Mesenchymal stem cell (in vitro differentiated cells and primary cell): ENCODE results near the gene RTP3.
"Not testable (repeated sequence)": the region's sequence is repeated elsewhere in the genome, so short reads cannot be mapped to it uniquely, and the experiment has no call there.

Source experiments
- DNase-seq: peaks from one replicate; pipeline ENCODE4 v3.0.0-alpha.2; 2013
- H2AFZ ChIP-seq: one replicate; pipeline ENCODE4 v1.6.1; 2013; ENCODE audit warnings: low read depth, mild to moderate bottlenecking, control low read depth, inconsistent platforms, low read length, moderate library complexity
- H2AK5ac ChIP-seq: 2 replicates; pipeline ENCODE4 v1.6.1; 2013; ENCODE audit warnings: low read length, moderate library complexity, mild to moderate bottlenecking, inconsistent platforms; ENCODE audit not compliant: severe bottlenecking
- H2BK120ac ChIP-seq: one replicate; pipeline ENCODE4 v1.6.1; 2013; ENCODE audit warnings: low read depth, mild to moderate bottlenecking, inconsistent platforms, low read length, moderate library complexity
- H2BK12ac ChIP-seq, 2 experiments: one replicate each; pipeline ENCODE4 v1.6.1; 2013; ENCODE audit warnings: inconsistent platforms in 2 of 2, low read length in 2 of 2, mild to moderate bottlenecking in 2 of 2, moderate library complexity in 2 of 2, control low read depth in 1 of 2
- H2BK15ac ChIP-seq: one replicate; pipeline ENCODE4 v1.6.1; 2013; ENCODE audit warnings: mild to moderate bottlenecking, low read depth, inconsistent platforms; ENCODE audit not compliant: poor library complexity, severe bottlenecking
- H2BK5ac ChIP-seq: 2 replicates; pipeline ENCODE4 v1.6.1; 2013; ENCODE audit warnings: low read depth, mild to moderate bottlenecking, low read length, control low read depth, inconsistent platforms; ENCODE audit not compliant: poor library complexity, severe bottlenecking
- H3K14ac ChIP-seq, 2 experiments: one replicate each; pipeline ENCODE4 v1.6.1; 2013; ENCODE audit warnings: inconsistent platforms in 2 of 2, low read length in 2 of 2, control low read depth in 1 of 2, mild to moderate bottlenecking in 1 of 2, moderate library complexity in 1 of 2
- H3K18ac ChIP-seq, 2 experiments: one replicate each; pipeline ENCODE4 v1.6.1; 2013; ENCODE audit warnings: inconsistent platforms in 2 of 2, low read length in 2 of 2, control low read depth in 1 of 2, low read depth in 1 of 2, mild to moderate bottlenecking in 1 of 2
- H3K23ac ChIP-seq, 2 experiments: one replicate each; pipeline ENCODE4 v1.6.1; 2013; ENCODE audit warnings: inconsistent platforms in 2 of 2, low read length in 2 of 2, mild to moderate bottlenecking in 2 of 2, moderate library complexity in 2 of 2, control low read depth in 1 of 2
- H3K27ac ChIP-seq: 2 replicates; pipeline ENCODE4 v1.5.1; 2013; ENCODE audit warnings: mild to moderate bottlenecking, moderate library complexity, low read length, control low read depth, inconsistent platforms; ENCODE audit not compliant: poor library complexity, severe bottlenecking
- H3K27me3 ChIP-seq, 2 experiments: 2 replicates each; pipeline versions ENCODE4 v1.6.1 to v1.7.0; 2013; ENCODE audit warnings: low read length in 2 of 2, mild to moderate bottlenecking in 2 of 2, moderate library complexity in 2 of 2, control low read depth in 1 of 2, inconsistent platforms in 1 of 2; ENCODE audit not compliant: control insufficient read depth in 1 of 2, insufficient read depth in 1 of 2
- H3K36me3 ChIP-seq, 2 experiments: 2 replicates each; pipeline versions ENCODE4 v1.6.1 to v1.7.0; 2013; ENCODE audit warnings: low read length in 2 of 2, control low read depth in 1 of 2, inconsistent platforms in 1 of 2, low read depth in 1 of 2, mild to moderate bottlenecking in 1 of 2; ENCODE audit not compliant: insufficient read depth in 2 of 2, control insufficient read depth in 1 of 2
- H3K4ac ChIP-seq, 2 experiments: one replicate each; pipeline ENCODE4 v1.6.1; 2013; ENCODE audit warnings: inconsistent platforms in 2 of 2, low read length in 2 of 2, mild to moderate bottlenecking in 2 of 2, moderate library complexity in 2 of 2, control low read depth in 1 of 2, low read depth in 1 of 2
- H3K4me1 ChIP-seq: 2 replicates; pipeline ENCODE4 v1.6.1; 2013; ENCODE audit warnings: low read depth, low read length, control low read depth; ENCODE audit not compliant: control insufficient read depth, insufficient read depth
- H3K4me2 ChIP-seq: 2 replicates; pipeline ENCODE4 v1.6.1; 2013; ENCODE audit warnings: low read length, mild to moderate bottlenecking, inconsistent platforms; ENCODE audit not compliant: poor library complexity, severe bottlenecking
- H3K4me3 ChIP-seq, 2 experiments: 2 replicates each; pipeline versions ENCODE4 v1.5.1 to v1.7.0; 2013; ENCODE audit warnings: low read length in 2 of 2, mild to moderate bottlenecking in 2 of 2, control low read depth in 1 of 2, low read depth in 1 of 2; ENCODE audit not compliant: insufficient read depth in 1 of 2
- H3K79me1 ChIP-seq: replicated peaks from 2 replicates; pipeline ENCODE4 v1.6.1; 2013; ENCODE audit warnings: mild to moderate bottlenecking, control low read depth, low read length, inconsistent platforms; ENCODE audit not compliant: poor library complexity, severe bottlenecking
- H3K9ac ChIP-seq: 2 replicates; pipeline ENCODE4 v1.7.0; 2013; ENCODE audit warnings: mild to moderate bottlenecking, low read length, moderate library complexity
- H3K9me3 ChIP-seq: 2 replicates; pipeline ENCODE4 v1.7.0; 2013; ENCODE audit warnings: mild to moderate bottlenecking, low read length; ENCODE audit not compliant: control insufficient read depth
- H4K8ac ChIP-seq: one replicate; pipeline ENCODE4 v1.6.1; 2013; ENCODE audit warnings: inconsistent platforms, mild to moderate bottlenecking, low read length, moderate library complexity
- H4K91ac ChIP-seq: one replicate; pipeline ENCODE4 v1.6.1; 2013; ENCODE audit warnings: mild to moderate bottlenecking, low read length, inconsistent platforms
- WGBS: methylation state at CpG from one replicate; pipeline ENCODE4 v1.1.7; 2013; ENCODE audit warnings: mixed read lengths; 5-methylcytosine and 5-hydroxymethylcytosine counted together

The RTP3 gene

GRCh38 chr3:46522201-46522600 lies 24.4 kb downstream of the RTP3 start:
- not testable (repeated sequence) for H2BK5ac ChIP-seq, H3K27ac ChIP-seq, H2AK5ac ChIP-seq, H3K9me3 ChIP-seq, H3K79me1 ChIP-seq, H3K14ac ChIP-seq, DNase-seq, H4K8ac ChIP-seq, H4K91ac ChIP-seq, H3K4me3 ChIP-seq, H3K9ac ChIP-seq, H3K23ac ChIP-seq, H2AFZ ChIP-seq, H2BK12ac ChIP-seq, H2BK15ac ChIP-seq, H2BK120ac ChIP-seq, H3K4me1 ChIP-seq, H3K18ac ChIP-seq, H3K27me3 ChIP-seq, H3K4ac ChIP-seq, H3K4me2 ChIP-seq
- WGBS: no CpG with 5 or more reads among the region's 4 CpGs
- H3K36me3 ChIP-seq: peaks cover 0 to 19% of the 10 kb centered on the region in 2 experiments

DNA sequence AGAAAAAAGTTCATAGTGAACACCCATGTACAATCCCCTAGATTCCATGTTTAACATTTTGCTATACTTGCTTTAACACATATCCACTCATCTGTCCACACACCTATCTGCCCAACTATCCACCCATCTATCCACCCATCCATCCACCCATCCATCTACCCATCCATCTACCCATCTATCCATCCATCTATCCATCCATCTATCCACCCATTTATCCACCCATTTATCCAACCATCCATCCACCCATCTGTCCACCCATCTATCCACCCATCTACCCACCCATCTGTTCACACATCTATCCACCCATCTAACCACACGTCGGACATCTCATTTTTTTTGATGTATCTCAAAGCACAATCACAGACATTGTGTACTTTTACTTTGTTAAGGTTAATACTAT lies 25.8 kb downstream of the RTP3 start:
- WGBS: no CpG with 5 or more reads among the region's 2 CpGs
- Histone ChIP-seq H3K4me1 (no peaks in the 10 kb centered on the region), H3K79me1 (no peaks in the 10 kb centered on the region), H3K14ac (no peak overlapping the region), H3K27me3 (no peaks in the 10 kb centered on the region), H3K4me2 (no peak overlapping the region), H3K27ac (no peak overlapping the region), H4K8ac (no peak overlapping the region), H3K18ac (no peak overlapping the region), H3K9ac (no peak overlapping the region), H2BK5ac (no peak overlapping the region), H3K36me3 (peaks cover 0 to 22% of the 10 kb centered on the region in 2 experiments), H2BK15ac (no peak overlapping the region), H2AFZ (no peak overlapping the region), H2AK5ac (no peak overlapping the region), H3K9me3 (no peaks in the 10 kb centered on the region), H3K4me3 (no peak overlapping the region), H3K23ac (no peak overlapping the region), H2BK12ac (no peak overlapping the region), H3K4ac (no peak overlapping the region), H2BK120ac (no peak overlapping the region), H4K91ac (no peak overlapping the region)
- no peak for DNase-seq

DNA sequence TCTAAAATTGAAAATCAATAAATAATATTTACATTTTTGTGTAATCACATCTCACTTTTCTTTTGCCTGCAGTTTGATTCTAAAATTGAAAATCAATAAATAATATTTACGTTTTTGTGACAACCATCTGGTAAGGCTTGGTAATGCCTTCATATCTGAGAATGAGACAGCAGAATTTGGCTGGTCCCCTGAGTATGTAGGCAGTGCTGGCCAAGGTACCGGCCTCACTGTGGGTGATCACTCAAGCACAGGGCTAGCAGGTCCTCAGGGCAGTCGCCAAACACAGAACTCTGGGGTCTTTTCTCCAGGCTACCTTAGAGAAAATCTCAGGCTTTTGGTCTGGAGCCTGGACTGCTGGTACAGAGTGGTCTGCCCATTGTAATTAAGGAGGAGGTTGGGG lies 26.2 kb downstream of the RTP3 start:
- Histone ChIP-seq H2BK5ac (no peak overlapping the region), H3K9ac (no peak overlapping the region), H4K91ac (no peak overlapping the region), H3K4me3 (no peak overlapping the region), H3K9me3 (no peaks in the 10 kb centered on the region), H2AFZ (no peak overlapping the region), H3K4me1 (no peaks in the 10 kb centered on the region), H3K14ac (no peak overlapping the region), H3K27me3 (no peaks in the 10 kb centered on the region), H3K4me2 (no peak overlapping the region), H2BK120ac (no peak overlapping the region), H3K79me1 (no peaks in the 10 kb centered on the region), H3K27ac (no peak overlapping the region), H2BK15ac (no peak overlapping the region), H3K18ac (no peak overlapping the region), H3K4ac (no peak overlapping the region), H2AK5ac (no peak overlapping the region), H4K8ac (no peak overlapping the region), H2BK12ac (no peak overlapping the region), H3K23ac (peak overlapping the region in 1 of 2 experiments; percentile 14), H3K36me3 (peaks cover 0 to 18% of the 10 kb centered on the region in 2 experiments)
- 89% methylated on average over 3 of the region's 3 CpGs for WGBS
- no peak for DNase-seq

- Histone ChIP-seq H4K8ac (no peak overlapping the region), H3K79me1 (no peaks in the 10 kb centered on the region), H2AK5ac (no peak overlapping the region), H3K9ac (no peak overlapping the region), H3K23ac (no peak overlapping the region), H2AFZ (no peak overlapping the region), H2BK5ac (no peak overlapping the region), H3K4me2 (no peak overlapping the region), H3K14ac (no peak overlapping the region), H3K4me1 (no peaks in the 10 kb centered on the region), H3K18ac (no peak overlapping the region), H3K9me3 (no peaks in the 10 kb centered on the region), H3K36me3 (peaks cover 0 to 21% of the 10 kb centered on the region in 2 experiments), H2BK15ac (no peak overlapping the region), H3K4ac (no peak overlapping the region), H3K27ac (no peak overlapping the region), H2BK12ac (no peak overlapping the region), H3K27me3 (no peaks in the 10 kb centered on the region), H2BK120ac (no peak overlapping the region), H3K4me3 (no peak overlapping the region), H4K91ac (no peak overlapping the region)
- DNase-seq: no peak
- WGBS: 97% methylated on average over 3 of the region's 3 CpGs
These were observed 27.1 kb downstream of the RTP3 start for GRCh38 chr3:46524832-46525231.
